Activated CD4-positive, alpha-beta T cell treated with anti-CD3 and anti-CD28 coated beads, Interleukin-2, Interleukin-6, amounts not matched to agents 100 ng/mL and 50 ng/mL, durations not matched to agents 16 hours and 8 hours (primary cell): ENCODE data around the gene SUN5.

ENCODE experiments used
- DNase-seq: peaks from one replicate; pipeline ENCODE4 v3.0.0-alpha.2; 2020

The SUN5 gene

DNA sequence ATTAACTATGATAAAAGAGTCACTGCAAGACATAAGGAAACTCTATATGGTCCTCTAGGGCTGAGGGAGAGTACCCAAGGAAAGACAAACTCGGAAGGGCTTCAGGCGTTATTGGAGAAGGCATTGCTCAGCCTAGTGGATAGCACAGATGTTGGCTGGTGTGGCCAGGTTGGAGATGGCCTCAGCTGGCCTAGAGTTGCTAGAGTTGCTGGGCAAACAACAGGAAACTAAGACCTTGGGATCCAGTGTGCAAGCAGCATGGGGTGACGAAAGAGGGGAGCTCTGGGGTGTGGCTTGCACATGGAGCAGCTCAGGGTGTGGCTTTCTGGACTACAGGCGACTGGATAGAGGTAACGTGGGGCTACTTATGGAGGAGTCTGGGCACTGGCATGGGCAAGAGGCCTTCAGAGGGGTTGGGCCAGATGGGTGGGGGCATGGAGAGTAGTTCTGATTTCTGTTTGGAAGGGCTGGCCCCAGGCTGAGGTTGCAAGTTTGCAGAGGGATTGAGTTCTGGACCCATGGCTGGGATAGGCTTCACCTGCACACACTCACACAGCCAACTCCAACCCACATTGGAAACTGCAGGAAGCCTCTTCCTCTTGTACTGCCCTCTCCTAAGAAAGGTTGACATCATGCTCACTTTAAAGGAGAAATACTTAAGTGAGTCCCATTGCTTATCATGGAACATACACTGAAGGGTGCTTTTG, 22.0 kb upstream of the SUN5 start:
- DNase-seq: no peak

DNA sequence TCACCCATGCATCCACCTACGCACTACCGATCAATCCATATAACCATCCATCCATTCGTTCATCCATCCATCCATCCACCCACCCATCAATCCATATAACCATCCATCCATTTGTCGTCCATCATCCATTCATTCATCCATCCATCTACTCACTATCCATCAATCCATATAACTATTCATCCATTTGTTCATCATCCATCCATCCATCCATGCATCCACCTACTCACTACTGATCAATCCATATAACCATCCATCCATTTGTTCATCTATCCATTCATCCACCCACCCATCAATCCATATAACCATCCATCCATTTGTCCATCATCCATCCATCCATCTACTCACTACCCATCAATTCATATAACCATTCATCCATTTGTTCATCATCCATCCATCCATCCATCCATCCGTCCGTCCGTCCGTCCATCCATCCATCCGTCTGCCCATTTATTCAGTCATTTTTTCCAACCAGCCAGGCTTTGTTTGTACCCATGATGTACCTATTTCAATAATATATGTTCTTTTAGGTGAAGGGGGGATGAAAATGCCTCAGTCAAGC, 21.2 kb upstream of the SUN5 start:
- DNase-seq: no peak

DNA sequence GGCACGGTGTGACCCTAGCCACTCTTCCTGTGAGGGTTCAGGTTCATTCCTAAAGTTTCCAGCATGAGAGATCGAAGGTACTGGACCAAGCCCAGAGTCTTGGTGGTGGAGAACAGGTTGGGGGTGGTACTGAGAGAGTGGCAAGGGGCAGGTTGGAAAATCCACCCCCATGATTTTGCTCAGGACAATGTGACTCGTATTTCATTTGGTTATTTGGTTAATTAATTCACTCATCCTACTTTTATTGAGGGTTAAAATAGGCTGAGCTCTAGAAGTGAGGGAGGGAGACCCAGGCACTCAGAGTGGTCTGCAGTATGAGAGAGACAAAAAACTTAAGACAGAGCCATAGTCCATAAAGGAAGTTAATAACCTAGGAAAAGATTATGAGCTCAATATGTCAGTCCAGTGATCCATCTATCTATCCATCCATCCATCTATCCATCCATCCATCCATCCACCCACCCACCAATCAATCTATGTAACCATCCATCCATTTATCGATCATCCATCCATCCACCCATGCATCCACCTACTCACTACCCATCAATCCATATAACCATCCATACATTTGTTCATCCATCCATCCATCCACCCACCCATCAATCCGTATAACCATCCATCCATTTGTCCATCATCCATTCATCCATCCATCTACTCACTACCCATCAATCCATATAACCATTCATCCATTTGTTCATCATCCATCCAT, 20.5 kb upstream of the SUN5 start:
- no peak for DNase-seq

DNA sequence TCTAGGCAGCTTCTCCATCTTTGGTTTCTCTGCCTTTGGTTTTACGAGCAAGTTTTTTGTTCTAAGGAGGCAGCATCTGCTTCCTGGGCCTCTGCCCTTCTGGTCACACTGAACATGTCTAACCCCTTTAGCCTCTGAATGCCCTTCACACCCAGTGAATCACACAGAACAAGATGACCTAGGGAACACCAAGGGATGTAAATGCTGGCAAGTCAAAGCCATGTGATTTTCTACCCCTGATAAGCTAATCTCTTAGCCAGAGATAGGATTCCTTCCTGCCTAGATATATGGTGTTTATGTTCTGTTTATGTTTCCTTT, 20.0 kb upstream of the SUN5 start:
- no peak for DNase-seq

DNA sequence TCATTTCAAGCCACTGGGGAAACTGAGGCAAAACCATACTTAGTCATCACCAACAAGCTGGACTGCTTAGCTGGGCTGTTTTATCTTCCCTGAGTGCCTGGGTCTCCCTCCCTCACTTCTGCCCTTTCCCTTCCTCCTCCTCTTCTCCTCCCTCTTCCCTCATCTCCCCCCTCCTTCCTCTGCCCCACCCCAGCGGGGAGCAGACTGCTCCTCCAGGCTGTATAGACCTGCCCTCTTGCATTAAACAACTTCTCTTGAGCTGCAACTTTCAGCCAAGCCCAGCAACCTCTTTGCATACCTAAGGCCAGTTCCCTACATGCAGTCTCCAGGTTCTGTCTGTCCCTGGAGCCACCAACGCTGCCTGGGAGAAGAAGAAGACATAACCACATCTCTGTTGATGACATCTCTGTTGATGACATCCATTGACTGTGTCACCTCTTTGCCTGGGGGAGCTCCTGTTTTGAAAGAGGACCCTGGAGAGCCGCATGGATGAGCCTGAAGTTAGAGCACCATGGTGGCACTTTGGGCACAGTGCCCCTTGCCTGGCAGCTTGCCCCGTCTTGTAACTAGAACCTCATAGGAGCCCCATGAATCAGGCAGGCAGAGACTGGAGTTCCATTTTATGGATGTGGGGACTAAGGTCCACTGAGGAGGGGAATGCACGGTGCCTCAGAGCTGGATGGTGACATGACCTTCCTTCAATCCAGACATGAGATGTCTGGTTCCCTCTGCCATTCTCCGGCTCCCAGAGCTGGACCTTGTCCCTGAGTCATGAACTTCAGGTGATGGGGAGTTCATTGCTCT, 19.4 kb upstream of the SUN5 start:
- no peak for DNase-seq

DNA sequence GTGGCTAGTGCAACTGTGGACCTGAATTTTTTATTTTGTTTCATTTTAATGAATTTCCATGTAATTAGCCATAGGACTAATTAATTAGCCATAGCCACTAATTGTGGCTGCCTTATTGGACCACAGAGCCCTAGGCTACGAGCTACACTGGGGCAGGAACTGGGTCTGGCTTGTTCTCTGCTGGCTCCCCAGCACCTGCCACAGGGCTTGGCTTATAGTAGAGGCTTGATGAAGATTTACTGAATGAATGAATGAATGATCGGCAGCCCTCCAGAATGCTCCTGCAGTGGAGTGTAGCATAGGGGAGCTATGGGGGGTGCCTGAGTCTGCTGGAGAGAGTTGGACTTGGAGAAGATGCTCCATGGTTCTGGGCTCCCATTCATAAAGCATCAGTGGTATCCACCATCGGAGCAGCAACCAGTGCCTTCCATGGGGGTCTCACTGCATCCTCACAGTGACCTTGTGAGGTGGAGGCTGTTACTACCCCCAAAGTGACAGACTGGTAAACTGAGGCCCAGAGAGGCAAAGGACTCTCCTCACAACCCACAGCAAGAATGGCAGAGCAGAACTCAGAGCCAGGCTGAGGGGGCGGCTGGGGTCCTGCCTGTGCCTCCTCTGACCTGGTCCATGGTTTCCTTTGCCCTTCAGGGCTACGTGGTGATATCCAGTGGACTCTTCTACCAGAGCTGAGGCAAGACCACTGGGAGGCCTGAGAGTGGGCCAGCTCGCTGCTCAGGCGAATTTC, 18.6 kb upstream of the SUN5 start:
- no peak for DNase-seq

DNA sequence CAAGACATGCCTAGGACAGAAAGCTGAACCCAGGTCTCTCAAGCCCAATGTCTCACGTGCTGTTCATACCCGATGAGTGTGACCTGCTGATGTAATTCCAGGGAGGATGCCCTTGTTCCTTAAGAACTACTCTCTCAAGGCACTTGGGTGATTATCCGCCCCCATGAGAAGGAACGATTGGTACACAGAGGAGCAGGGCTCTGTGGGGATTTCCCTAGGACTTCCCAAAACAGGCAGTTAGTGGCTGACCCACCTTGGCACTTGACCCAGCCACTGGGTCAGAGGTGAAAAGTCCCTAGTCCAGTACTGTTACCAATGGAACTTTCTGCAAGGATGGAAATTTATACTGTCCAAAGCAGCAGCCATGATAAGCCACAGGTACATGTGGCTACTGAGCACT, 18.1 kb upstream of the SUN5 start:
- DNase-seq: no peak

DNA sequence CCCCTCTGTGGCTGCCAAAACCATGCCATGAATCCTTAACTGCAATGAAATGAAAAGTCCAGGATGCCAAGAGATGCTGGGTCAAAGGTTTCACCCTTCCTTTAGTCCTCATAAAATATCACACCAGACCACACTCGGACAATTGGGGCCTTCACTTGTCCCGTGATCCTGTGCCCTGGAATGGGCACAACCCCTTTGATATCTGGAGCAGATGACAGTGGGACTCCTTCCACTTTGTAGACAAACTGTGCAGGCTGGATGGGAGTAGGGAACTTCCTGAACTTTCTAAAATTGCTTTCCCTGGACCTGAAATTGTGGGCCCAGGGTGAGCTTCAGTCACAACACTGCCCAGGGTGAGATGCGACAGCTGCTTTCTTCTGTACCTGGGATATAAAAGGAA, 17.6 kb upstream of the SUN5 start:
- DNase-seq: no peak

DNA sequence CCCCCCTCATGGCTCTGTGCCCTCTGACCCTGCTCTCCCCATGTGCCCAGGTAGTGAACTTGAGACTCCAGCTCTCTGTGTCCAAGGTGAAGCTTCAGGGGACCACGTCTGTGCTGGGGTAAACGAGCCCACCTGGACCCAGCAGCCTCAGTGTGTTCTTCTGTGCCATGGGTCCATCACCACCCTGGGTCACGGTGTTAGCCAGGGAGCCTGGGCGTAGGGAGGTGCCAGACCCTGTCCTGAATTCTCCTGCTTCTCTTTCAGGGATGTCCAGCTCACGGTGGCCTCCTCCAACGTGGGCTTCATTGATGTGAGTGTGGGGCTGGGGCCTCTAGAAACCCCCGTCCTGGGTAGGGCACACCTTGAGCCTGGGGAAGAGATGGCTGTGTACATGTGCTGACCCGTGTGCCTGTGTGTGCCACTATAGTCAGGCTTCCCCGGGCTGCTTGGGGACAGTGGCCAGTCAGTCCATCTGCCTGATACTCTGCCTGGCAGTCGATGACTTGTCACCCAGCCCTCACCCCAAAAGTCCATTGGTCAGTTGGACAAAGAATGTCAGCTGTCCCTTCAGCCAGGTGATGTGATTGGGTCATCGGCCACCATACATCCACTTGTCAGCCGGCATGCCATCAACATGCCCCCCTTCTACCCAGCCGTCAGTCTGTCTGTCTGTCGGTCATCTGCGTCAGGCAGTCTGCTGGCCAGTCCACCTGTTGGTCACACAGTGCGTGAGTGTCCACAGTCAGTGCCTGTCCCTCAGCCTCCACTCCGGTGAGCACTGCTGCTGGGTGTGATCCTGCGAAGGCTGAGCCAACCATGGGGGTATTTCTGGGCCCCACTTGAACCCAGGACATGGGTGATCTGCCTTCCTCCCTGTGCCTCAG, 16.3 kb upstream of the SUN5 start:
- no peak for DNase-seq

DNA sequence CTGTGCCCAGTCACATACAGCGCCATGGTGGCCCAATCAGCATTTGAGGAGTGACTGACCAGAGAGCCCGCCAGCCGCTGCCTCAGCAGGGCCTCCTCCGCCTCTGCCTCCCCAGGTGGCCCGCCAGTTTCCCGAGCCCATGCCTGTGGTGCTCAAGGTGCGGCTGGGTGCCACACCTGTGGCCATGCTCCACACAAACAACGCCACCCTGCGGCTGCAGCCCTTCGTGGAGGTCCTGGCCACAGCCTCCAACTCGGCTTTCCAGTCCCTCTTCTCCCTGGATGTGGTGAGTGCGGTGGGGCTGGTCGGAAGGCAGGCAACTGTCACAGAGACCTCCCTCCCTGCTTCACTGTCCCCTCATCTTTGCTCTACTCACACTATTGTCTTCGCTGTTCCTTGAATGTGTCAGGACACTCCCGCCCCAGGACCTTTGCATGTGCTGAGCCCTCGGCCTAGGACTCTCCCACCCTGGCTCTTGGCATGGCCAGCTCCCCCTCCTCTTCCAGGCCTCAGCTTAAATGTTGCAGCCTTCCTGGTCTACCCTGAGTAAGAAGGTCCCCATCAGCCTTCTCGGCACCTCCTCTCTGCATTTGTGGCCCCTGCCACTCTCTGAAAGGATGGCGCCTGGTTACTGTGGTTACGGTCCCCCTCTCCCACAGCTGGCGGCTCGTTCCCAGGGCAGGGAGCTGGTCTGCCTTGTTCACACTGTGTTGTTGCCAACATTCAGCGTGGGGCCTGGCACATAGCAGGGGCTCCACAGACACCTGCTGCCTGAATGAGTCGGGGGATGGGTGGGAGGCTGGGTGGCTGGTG, 15.4 kb upstream of the SUN5 start:
- DNase-seq: no peak

DNA sequence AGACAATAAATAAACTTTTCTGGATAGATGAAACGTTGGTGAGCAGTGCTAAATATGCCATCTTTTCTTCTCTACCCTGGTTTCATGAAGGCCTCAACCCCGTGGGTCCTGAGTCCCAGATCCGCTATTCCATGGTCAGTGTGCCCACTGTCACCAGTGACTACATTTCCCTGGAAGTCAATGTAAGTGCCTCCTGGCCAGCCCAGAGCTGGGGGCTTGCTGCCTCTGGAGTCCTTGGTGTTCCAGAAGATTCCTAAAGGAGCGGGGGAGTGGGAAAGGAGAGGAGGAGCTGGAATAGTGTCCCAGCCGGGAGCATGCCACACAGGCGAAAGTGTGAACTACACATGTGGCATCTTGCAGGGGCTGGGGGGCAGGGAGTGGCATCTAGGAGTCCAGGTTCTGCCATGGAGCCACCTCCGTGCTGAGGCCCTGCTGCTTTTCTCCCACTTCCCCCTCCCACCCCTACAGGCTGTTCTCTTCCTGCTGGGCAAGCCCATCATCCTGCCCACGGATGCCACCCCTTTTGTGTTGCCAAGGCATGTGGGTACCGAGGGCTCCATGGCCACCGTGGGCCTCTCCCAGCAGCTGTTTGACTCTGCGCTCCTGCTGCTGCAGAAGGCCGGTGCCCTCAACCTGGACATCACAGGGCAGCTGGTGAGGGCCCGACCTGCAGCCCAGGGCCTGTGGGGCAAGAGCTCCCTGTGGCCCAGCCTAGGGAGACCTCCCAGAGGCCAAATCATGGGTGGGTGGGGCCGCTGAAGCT, 14.1 kb upstream of the SUN5 start:
- DNase-seq: no peak

DNA sequence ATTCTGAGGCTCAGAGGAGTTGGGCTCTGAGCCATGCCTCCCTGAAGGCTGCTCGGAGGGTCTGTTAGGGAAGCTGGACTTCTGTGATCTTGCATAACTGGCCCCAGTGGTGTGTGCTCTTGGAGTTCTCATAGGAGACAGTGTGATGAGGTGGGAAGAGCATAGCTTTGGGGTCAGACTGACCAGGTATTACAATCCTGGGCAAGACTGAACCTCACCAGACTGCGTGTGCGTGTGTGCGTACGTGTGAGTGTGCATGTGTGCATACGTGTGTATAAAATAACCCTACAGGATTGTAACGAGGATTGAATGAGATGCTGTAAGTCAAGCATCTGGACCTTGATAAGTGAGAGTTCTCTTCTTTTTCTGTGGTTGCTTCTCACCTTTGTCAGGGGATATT, 13.3 kb upstream of the SUN5 start:
- no peak for DNase-seq

DNA sequence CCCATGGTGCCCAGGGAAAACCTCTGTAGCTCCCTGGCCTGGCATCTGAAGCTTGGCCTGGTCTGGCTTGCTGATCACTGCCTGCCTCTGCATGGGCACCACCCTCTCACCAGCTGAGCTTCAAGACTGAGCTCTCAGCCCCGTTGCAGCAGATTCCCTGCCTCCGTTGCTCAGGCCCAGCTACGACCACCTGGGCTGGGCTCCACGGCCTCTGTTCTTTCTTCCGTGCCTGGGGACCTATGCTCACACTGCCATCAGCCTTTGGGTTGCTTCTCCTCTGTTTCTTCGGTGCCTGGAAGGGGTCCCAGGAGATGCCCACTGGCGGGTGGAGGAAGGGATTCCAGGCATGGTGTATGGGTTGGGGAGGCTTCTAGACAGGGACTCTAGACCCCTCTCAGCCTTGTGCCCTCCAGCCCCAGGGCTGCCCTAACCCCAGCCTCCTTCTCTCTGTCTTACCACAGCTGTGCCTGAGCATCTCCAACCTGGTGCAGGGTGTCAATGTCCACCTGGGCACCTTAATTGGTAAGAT, 12.4 kb upstream of the SUN5 start:
- DNase-seq: no peak

DNA sequence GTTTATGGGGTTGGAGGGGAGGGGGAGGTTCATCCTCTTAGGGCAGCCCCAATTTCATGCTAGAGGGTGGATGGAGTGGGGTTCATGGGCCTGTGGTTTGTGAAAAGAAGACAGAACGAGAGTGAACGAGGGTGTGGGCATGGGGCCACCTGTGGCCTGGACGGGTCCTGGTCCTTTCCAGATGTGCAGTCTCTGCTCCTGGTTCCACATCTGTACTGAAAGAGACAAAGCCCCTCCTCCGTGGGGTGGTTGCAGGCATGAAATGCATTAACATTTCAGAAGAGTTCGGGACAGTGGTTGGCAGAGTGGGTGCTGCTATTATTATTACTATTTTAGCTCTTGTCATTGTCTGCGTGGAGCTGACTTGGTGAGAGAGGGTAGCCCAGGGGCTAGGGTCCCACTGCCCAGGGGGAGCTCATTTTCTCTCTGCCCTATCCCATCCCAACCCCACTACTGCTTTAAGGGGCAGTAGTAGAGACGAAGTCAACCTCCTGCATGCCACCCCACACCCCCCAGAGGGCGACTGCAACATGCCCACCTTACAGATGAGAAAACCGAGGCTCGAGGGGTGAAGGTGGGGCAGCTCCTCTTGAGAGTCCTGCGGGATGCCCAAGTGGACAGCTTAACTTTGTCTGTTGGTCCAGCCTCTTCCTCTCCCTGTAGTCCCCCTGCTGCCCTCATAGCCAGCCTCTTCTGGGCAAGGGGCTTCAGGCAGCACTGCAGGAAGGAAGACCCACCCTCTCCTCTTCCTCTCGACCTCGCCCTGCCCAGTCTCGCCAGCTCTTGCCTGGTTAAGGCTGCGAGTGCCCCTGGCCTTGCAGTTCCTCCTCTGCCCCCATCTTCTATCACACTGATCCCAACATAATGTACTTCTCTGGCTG, 11.7 kb upstream of the SUN5 start:
- no peak for DNase-seq

DNA sequence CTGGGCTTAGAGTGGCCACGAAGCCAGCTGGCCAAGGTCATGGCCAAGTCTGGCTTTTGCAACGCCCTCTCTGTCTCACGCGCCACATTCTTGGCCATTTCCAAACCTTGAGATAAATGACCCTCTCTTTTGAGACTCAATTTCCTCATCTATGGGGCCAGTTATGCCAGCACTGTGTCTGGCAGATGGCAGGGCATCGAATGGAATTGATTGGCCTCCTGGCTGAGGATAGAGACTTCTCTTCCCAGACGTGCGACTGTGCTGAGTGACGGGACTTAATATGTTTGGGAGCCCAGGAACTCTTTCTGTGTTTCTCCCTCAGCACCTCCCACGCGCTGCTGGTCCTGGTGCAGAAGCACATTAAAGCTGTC, 10.9 kb upstream of the SUN5 start:
- no peak for DNase-seq

DNA sequence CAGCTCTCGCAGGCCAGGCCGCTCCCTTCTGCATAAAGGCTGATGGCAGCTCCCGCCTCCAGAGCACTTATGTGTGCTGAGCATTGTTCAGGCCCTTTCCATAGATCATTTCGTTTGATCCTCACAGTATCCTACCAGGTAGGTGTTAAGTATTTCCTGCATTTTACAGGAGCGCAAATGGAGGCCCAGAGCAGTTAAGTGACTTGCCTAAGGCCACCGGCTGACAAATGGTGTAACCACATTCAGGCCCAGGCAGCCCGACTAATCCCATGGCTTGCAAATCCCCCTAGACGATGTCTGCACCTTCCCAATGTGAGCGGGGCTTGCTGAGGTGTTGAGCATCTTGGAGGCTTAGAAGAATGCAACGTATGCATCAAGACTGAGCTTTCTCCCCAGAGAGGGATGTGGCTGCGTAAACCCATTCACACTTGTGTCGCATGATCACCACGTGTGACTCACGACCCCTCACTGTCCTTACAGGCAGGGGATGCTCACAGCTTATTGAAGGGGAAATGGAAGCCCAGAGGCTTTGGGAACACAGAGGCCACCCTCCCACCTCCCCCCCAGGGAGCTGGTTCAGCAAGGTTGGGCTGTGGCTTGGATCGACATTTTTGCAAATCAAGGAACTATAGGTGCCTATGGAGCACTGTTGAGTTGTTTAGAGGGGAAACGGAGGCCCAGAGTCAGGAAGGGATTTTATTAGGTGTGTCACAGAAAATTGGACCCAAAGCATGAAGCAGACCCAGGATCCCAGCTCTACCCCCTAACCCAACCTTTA, 10.3 kb upstream of the SUN5 start:
- no peak for DNase-seq

DNA sequence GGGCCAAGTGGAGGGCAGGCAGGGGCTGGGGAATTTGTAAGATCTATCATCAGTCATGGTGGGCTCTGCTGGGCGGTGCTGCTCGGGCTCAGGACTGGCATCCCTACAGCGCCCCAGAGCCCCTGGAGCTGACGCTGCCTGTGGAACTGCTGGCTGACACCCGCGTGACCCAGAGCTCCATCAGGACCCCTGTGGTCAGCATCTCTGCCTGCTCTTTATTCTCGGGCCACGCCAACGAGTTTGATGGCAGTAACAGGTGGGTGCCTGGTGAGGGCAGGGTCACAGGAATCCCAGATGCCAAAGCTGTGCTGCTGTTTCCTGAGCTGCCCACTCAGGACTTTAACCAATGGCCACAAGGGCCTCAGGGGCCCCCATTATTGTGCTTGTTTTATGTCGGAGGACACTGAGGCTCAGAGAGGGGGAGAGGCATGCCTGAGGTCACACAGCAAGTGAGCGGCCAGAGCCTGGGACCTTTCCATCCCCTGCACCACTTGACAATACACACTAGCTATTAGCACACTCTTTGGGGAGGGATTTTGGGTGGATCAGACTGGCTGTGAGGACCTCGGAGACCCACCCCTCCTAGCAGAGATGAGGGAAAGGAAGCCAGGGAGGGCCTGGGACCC, 9.6 kb upstream of the SUN5 start:
- no peak for DNase-seq
